HG03060 (cell line): ENCODE results near the gene ST3GAL4.
"Not testable (repeated sequence)": the region's sequence is repeated elsewhere in the genome, so short reads cannot be mapped to it uniquely, and the experiment has no call there.

Source experiments
- ATAC-seq: cut with Tn5 transposase; IDR thresholded peaks from one replicate; pipeline ENCODE4 v1.9.1; 2021; ENCODE audit warnings: low read depth, moderate number of reproducible peaks; ENCODE audit not compliant: unreplicated experiment

The ST3GAL4 gene

GRCh38 chr11:126345759-126346585, 9.5 kb upstream of the ST3GAL4 start:
- no peak for ATAC-seq

GRCh38 chr11:126346586-126346940, 8.9 kb upstream of the ST3GAL4 start:
- no peak for ATAC-seq

- ATAC-seq = not testable (repeated sequence)
Observed at GRCh38 chr11:126346946-126347345, 8.5 kb upstream of the ST3GAL4 start.

GRCh38 chr11:126347751-126348668, 7.5 kb upstream of the ST3GAL4 start:
- no peak for ATAC-seq

GRCh38 chr11:126348806-126349582, 6.5 kb upstream of the ST3GAL4 start:
- ATAC-seq = no peak

- ATAC-seq = no peak
Observed at GRCh38 chr11:126350836-126351235, 4.7 kb upstream of the ST3GAL4 start.

- no peak for ATAC-seq
Observed at GRCh38 chr11:126352163-126352562, 3.3 kb upstream of the ST3GAL4 start.

GRCh38 chr11:126352934-126353801, 2.3 kb upstream of the ST3GAL4 start:
- ATAC-seq = no peak

GRCh38 chr11:126354631-126355323, 709 bp upstream of the ST3GAL4 start:
- no peak for ATAC-seq

GRCh38 chr11:126355926-126356897, 726 bp downstream of the ST3GAL4 start:
- no peak for ATAC-seq

GRCh38 chr11:126357055-126357962, 1.8 kb downstream of the ST3GAL4 start:
- no peak for ATAC-seq

- no peak for ATAC-seq
Observed at GRCh38 chr11:126357969-126358762, 2.7 kb downstream of the ST3GAL4 start.

- no peak for ATAC-seq
Observed at GRCh38 chr11:126358763-126359160, 3.3 kb downstream of the ST3GAL4 start.

GRCh38 chr11:126359431-126360048, 4.1 kb downstream of the ST3GAL4 start:
- ATAC-seq = no peak

GRCh38 chr11:126360049-126360446, 4.6 kb downstream of the ST3GAL4 start:
- ATAC-seq = no peak

GRCh38 chr11:126361400-126361799, 5.9 kb downstream of the ST3GAL4 start:
- no peak for ATAC-seq
